Sigmoid colon (tissue), 7 donors: ENCODE data around the gene ARHGEF28. TPM values are rescaled to one million over a fixed set of nuclear protein-coding genes. Genes with fewer than 3 reads are reported as not detected.

Experiments
- DNase-seq: peaks from one replicate; pipeline ENCODE4 v3.0.0-alpha.2; 2019
- H3K27ac ChIP-seq, 4 donors: fragments of 200-600 bp; sonication (generic); one replicate each; pipeline ENCODE4 v1.5.1; 2016 to 2019; ENCODE audit warnings: mild to moderate bottlenecking in 1 of 4
- H3K27me3 ChIP-seq, 3 donors: fragments of 200-600 bp; sonication (generic); one replicate each; pipeline ENCODE4 v1.5.1; 2019; ENCODE audit warnings: mild to moderate bottlenecking in 1 of 3
- H3K36me3 ChIP-seq, 4 donors: fragments of 200-600 bp; sonication (generic); one replicate each; pipeline ENCODE4 v1.5.1; 2016 to 2019
- H3K4me1 ChIP-seq, 4 donors: fragments of 200-600 bp; sonication (generic); one replicate each; pipeline ENCODE4 v1.5.1; 2017 to 2019
- H3K4me3 ChIP-seq, 4 donors: fragments of 200-600 bp; sonication (generic); one replicate each; pipeline ENCODE4 v1.5.1; 2017 to 2019; ENCODE audit warnings: mild to moderate bottlenecking in 2 of 4, moderate library complexity in 1 of 4
- H3K9me3 ChIP-seq, 4 donors: fragments of 200-600 bp in 3 of 4; sonication (generic) in 3 of 4; one replicate each; pipeline versions ENCODE4 v1.5.1 to v1.6.1; 2013 to 2019
- CTCF ChIP-seq, 4 experiments: fragments of 450-650 bp in 3 of 4; fragments of 200-600 bp in 1 of 4; IDR thresholded peaks; one replicate each; pipeline ENCODE4 v1.5.1; 2016 to 2019; ENCODE audit warnings: antibody characterized with exemption in 4 of 4, mild to moderate bottlenecking in 3 of 4, moderate library complexity in 2 of 4
- EP300 ChIP-seq, 4 donors: sonication (generic); formaldehyde crosslinking; IDR thresholded peaks; one replicate each; pipeline ENCODE4 v1.6.1; 2017; ENCODE audit warnings: antibody characterized with exemption in 4 of 4
- POLR2A ChIP-seq, 2 donors: fragments of 450-650 bp; IDR thresholded peaks; one replicate each; pipeline ENCODE4 v1.6.1; 2016; ENCODE audit warnings: antibody characterized with exemption in 2 of 2, mild to moderate bottlenecking in 2 of 2, moderate library complexity in 2 of 2
- POLR2AphosphoS5 ChIP-seq, 4 donors: sonication (generic); formaldehyde crosslinking; IDR thresholded peaks; one replicate each; pipeline ENCODE4 v1.6.1; 2017; ENCODE audit warnings: antibody characterized with exemption in 4 of 4
- WGBS, 2 donors: extraction: QIAGEN DNeasy Blood & Tissue Kit; methylation state at CpG; one replicate each; pipeline ENCODE4 v1.1.7; 2013; 5-methylcytosine and 5-hydroxymethylcytosine counted together
- intact Hi-C: fragments of 100-400 bp; cut with DNase I; formaldehyde crosslinking; loops from one replicate; pipeline ENCODE4 v1.15.1; 2023
- polyA plus RNA-seq, 3 donors: library from polyadenylated mRNA; stranded (reverse); fragments of 200-250 nt; gene quantifications; one replicate each; pipeline ENCODE4 v1.2.3, GENCODE V29; 2013
- total RNA-seq, 4 donors: library from RNA; depleted of rRNA; stranded (reverse); fragments of >200 nt; gene quantifications; one replicate each; pipeline ENCODE4 v1.1.0, GENCODE V29; 2016
- donor health status: healthy with polysubstance abuse.
- donor health status: Bipolar disorder and iron deficiency.
- donor health status: healthy.

ARHGEF28 gene
- total and polyA plus RNA-seq, 7 donors = 3.0 to 6.9 (median 3.7) TPM

- 77 to 79% methylated on average over 4 of the region's 4 CpGs for WGBS, 2 donors
- intact Hi-C loops = no loop called here
- Histone ChIP-seq H3K4me3 (no peak overlapping the region), H3K27me3 (no peaks in the 10 kb centered on the region), H3K36me3 (no peaks in the 10 kb centered on the region), H3K4me1 (no peaks in the 10 kb centered on the region), H3K27ac (no peak overlapping the region), H3K9me3 (no peaks in the 10 kb centered on the region)
- DNase-seq = no peak
- no peak for TF ChIP-seq EP300 (IDR thresholded peaks at IDR 0.05)
- TF ChIP-seq CTCF (IDR thresholded peaks at IDR 0.05) = no peak
- TF ChIP-seq POLR2A (IDR thresholded peaks at IDR 0.05) = no peak
- TF ChIP-seq POLR2AphosphoS5 (IDR thresholded peaks at IDR 0.05) = no peak
These were observed 6.2 kb upstream of the ARHGEF28 start for GRCh38 chr5:73619606-73620333.

- TF ChIP-seq POLR2AphosphoS5 (IDR thresholded peaks at IDR 0.05) (no peak), CTCF (IDR thresholded peaks at IDR 0.05) (no peak), POLR2A (IDR thresholded peaks at IDR 0.05) (no peak), EP300 (IDR thresholded peaks at IDR 0.05) (no peak)
- Histone ChIP-seq H3K36me3 (no peaks in the 10 kb centered on the region), H3K4me3 (no peak overlapping the region), H3K27me3 (no peaks in the 10 kb centered on the region), H3K9me3 (no peaks in the 10 kb centered on the region), H3K4me1 (peaks cover 0 to 3% (median 1%) of the 10 kb centered on the region in 4 donors), H3K27ac (no peak overlapping the region)
- 86 to 95% methylated on average over 1 of the region's 1 CpG for WGBS, 2 donors
- intact Hi-C loops = no loop called here
- no peak for DNase-seq
These were observed 5.7 kb upstream of the ARHGEF28 start for GRCh38 chr5:73620334-73620687.

- intact Hi-C loops = no loop called here
- TF ChIP-seq CTCF (IDR thresholded peaks at IDR 0.05) = no peak
- peaks cover 0 to 13% (median 10%) of the 10 kb centered on the region in 4 donors for H3K4me1 ChIP-seq
- no peak for DNase-seq
- H3K9me3 ChIP-seq = no peaks in the 10 kb centered on the region
- no peak overlapping the region for H3K27ac ChIP-seq
- H3K27me3 ChIP-seq = peaks cover 0 to 3% (median 0%) of the 10 kb centered on the region in 3 donors
- no peak overlapping the region for H3K4me3 ChIP-seq
- WGBS, 2 donors = 91 to 95% methylated on average over 2 of the region's 2 CpGs
- no peaks in the 10 kb centered on the region for H3K36me3 ChIP-seq
These were observed 2.9 kb upstream of the ARHGEF28 start for GRCh38 chr5:73623060-73623459.

- DNase-seq = no peak
- H3K9me3 ChIP-seq = no peaks in the 10 kb centered on the region
- WGBS, 2 donors = 18 to 60% methylated on average over 2 of the region's 2 CpGs
- no peak overlapping the region for H3K4me3 ChIP-seq
- no peak overlapping the region for H3K27ac ChIP-seq
- intact Hi-C loops = no loop called here
- peaks cover 0 to 3% (median 0%) of the 10 kb centered on the region in 3 donors for H3K27me3 ChIP-seq
- H3K36me3 ChIP-seq = no peaks in the 10 kb centered on the region
- TF ChIP-seq CTCF (IDR thresholded peaks at IDR 0.05) (no peak), EP300 (IDR thresholded peaks at IDR 0.05) (no peak), POLR2AphosphoS5 (IDR thresholded peaks at IDR 0.05) (no peak), POLR2A (IDR thresholded peaks at IDR 0.05) (no peak)
- H3K4me1 ChIP-seq = peaks cover 0 to 13% (median 10%) of the 10 kb centered on the region in 4 donors
These were observed 2.0 kb upstream of the ARHGEF28 start for GRCh38 chr5:73623901-73624404.
